CD4-positive, alpha-beta T cell (primary cell): ENCODE results near the gene OGT. TPM values are rescaled to one million over a fixed set of nuclear protein-coding genes. Genes with fewer than 3 reads are reported as not detected.

Experiments used
- ATAC-seq: fragments of 200-7000 bp; cut with Tn5 transposase; one replicate; pipeline ENCODE4 v1.10.0; 2022; ENCODE audit warnings: mild to moderate bottlenecking; ENCODE audit not compliant: poor library complexity
- CTCF ChIA-PET: fragments of 350-600 bp; sonication (Branson Sonifier 250); formaldehyde crosslinking; loops from one replicate; lab custom pipeline; 2021; ENCODE audit warnings: antibody characterized with exemption, inconsistent platforms; lab: Charles Lee
- POLR2A ChIA-PET: fragments of 350-600 bp; sonication (Branson Sonifier 250); formaldehyde crosslinking; loops from one replicate; lab custom pipeline; 2021; ENCODE audit warnings: antibody characterized with exemption, inconsistent platforms; lab: Charles Lee
- DNase-seq, 14 experiments: peaks; one replicate each; pipeline ENCODE4 v3.0.0-alpha.2; 2013 to 2020; ENCODE audit warnings: mixed read lengths in 2 of 14
- H3K27ac ChIP-seq, 2 donors: one replicate each; pipeline versions ENCODE4 v1.5.1 to v1.7.0; 2013; ENCODE audit warnings: low read length in 2 of 2, low read depth in 1 of 2, mild to moderate bottlenecking in 1 of 2
- H3K27me3 ChIP-seq, 2 experiments: 1 replicate in 1 of 2; 2 replicates in 1 of 2; pipeline versions ENCODE4 v1.6.1 to v1.7.0; 2013; ENCODE audit warnings: low read length in 2 of 2, control low read depth in 1 of 2, mild to moderate bottlenecking in 1 of 2, moderate library complexity in 1 of 2; ENCODE audit not compliant: insufficient read depth in 2 of 2, control insufficient read depth in 1 of 2
- H3K36me3 ChIP-seq: one replicate; pipeline ENCODE4 v1.6.1; 2013; ENCODE audit warnings: low read length, control low read depth; ENCODE audit not compliant: insufficient read depth
- H3K4me1 ChIP-seq: one replicate; pipeline ENCODE4 v1.6.1; 2013; ENCODE audit warnings: low read length, control low read depth; ENCODE audit not compliant: insufficient read depth
- H3K4me3 ChIP-seq: one replicate; pipeline ENCODE4 v1.5.1; 2013; ENCODE audit warnings: mild to moderate bottlenecking, low read length, moderate library complexity
- H3K9me3 ChIP-seq, 2 experiments: 1 replicate in 1 of 2; 2 replicates in 1 of 2; pipeline versions ENCODE4 v1.6.1 to v1.7.0; 2013; ENCODE audit warnings: low read length in 2 of 2, mild to moderate bottlenecking in 2 of 2, control low read depth in 1 of 2, moderate library complexity in 1 of 2; ENCODE audit not compliant: control insufficient read depth in 1 of 2, insufficient read depth in 1 of 2
- H3K27ac Mint-ChIP-seq: one replicate; pipeline ENCODE4 v1.8.0; 2020; ENCODE audit warnings: mixed read lengths
- H3K27me3 Mint-ChIP-seq: one replicate; pipeline ENCODE4 v1.8.0; 2021; ENCODE audit warnings: mixed read lengths
- H3K36me3 Mint-ChIP-seq: one replicate; pipeline ENCODE4 v1.8.0; 2021; ENCODE audit warnings: low read depth, mixed read lengths
- H3K4me1 Mint-ChIP-seq: one replicate; pipeline ENCODE4 v1.8.0; 2021; ENCODE audit warnings: low read depth, mixed read lengths
- H3K4me3 Mint-ChIP-seq: one replicate; pipeline ENCODE4 v1.8.0; 2020; ENCODE audit warnings: mild to moderate bottlenecking, mixed read lengths
- H3K9me3 Mint-ChIP-seq: one replicate; pipeline ENCODE4 v1.8.0; 2020; ENCODE audit warnings: mixed read lengths
- intact Hi-C, 2 experiments: fragments of 100-400 bp; cut with DNase I in 1 of 2; cut with micrococcal nuclease in 1 of 2; formaldehyde crosslinking; loops; one replicate each; pipeline versions ENCODE4 v1.15.1 to v1.9.0; 2023 to 2025; cut with DNase I, micrococcal nuclease
- total RNA-seq, 174 experiments: library from RNA in 2 of 174; stranded (reverse) in 2 of 174; gene quantifications; one replicate each; pipeline ENCODE4 v1.2.3 and lab custom pipeline; 2021 to 2026
- TF ChIP-seq, protein P1 (sequence below): fragments of 200-600 bp; IDR thresholded peaks from one replicate; pipeline ENCODE4 v1.8.0; 2022; ENCODE audit warnings: antibody characterized with exemption, mild to moderate bottlenecking

The OGT gene
- total RNA-seq, 2 experiments from 2014 or later, result 279 to 295 TPM

DNA sequence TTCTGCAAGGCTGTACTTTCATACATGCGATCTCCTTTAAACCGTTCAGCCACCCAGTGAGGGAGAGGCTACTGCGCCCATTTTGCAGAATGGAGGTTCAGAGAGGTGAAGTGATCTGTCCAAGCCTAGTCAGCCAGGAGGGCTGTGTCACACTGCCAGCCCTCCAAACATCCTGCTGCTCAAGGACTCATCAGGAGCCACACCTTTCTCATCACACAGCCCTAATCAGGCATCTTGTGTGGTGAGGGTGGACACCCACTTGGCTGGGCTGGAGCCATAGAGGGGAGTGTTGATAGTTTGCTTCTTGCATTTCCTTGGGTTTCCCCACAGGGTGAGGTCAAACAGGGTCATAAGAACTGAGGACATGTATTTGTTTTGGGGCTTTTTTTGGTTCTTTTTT, 90.8 kb downstream of the OGT start:
- no peak for ATAC-seq
- H3K4me1 Mint-ChIP-seq, result peaks cover 51% of the 10 kb centered on the region
- POLR2A ChIA-PET, result interaction anchor here (1.1 kb wide), 1 partner anchor 15 kb away, joined by 8 read pairs; no protein-coding TSS in a partner anchor

GRCh38 chrX:71625471-71625870, 92.6 kb downstream of the OGT start:
- intact Hi-C loops, result no loop called here
- DNase-seq (no peak), ATAC-seq (no peak)
- no peaks in the 10 kb centered on the region for H3K9me3 Mint-ChIP-seq
- no peak overlapping the region for H3K4me3 Mint-ChIP-seq
- POLR2A ChIA-PET, result interaction anchor here (1.2 kb wide), 1 partner anchor 11 kb away, joined by 4 read pairs; no protein-coding TSS in a partner anchor
- no peaks in the 10 kb centered on the region for H3K36me3 Mint-ChIP-seq
- no peak overlapping the region for H3K27ac Mint-ChIP-seq
- TF ChIP-seq, protein P1, sequence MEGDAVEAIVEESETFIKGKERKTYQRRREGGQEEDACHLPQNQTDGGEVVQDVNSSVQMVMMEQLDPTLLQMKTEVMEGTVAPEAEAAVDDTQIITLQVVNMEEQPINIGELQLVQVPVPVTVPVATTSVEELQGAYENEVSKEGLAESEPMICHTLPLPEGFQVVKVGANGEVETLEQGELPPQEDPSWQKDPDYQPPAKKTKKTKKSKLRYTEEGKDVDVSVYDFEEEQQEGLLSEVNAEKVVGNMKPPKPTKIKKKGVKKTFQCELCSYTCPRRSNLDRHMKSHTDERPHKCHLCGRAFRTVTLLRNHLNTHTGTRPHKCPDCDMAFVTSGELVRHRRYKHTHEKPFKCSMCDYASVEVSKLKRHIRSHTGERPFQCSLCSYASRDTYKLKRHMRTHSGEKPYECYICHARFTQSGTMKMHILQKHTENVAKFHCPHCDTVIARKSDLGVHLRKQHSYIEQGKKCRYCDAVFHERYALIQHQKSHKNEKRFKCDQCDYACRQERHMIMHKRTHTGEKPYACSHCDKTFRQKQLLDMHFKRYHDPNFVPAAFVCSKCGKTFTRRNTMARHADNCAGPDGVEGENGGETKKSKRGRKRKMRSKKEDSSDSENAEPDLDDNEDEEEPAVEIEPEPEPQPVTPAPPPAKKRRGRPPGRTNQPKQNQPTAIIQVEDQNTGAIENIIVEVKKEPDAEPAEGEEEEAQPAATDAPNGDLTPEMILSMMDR, result no peak
- CTCF ChIA-PET, result interaction anchor here (0.6 kb wide), 1 partner anchor 27 kb away, joined by 4 read pairs; no protein-coding TSS in a partner anchor
- Histone ChIP-seq H3K4me3 (no peak overlapping the region), H3K9me3 (no peaks in the 10 kb centered on the region), H3K36me3 (no peaks in the 10 kb centered on the region), H3K27me3 (no peaks in the 10 kb centered on the region), H3K4me1 (peaks cover 66% of the 10 kb centered on the region), H3K27ac (no peak overlapping the region)
- no peaks in the 10 kb centered on the region for H3K27me3 Mint-ChIP-seq
- H3K4me1 Mint-ChIP-seq, result peaks cover 33% of the 10 kb centered on the region

More for the DNA sequence above, 90.8 kb downstream of the OGT start:
- Mint-ChIP-seq H3K27me3 (no peaks in the 10 kb centered on the region), H3K27ac (peak overlapping the region; percentile 92), H3K36me3 (peaks cover 5% of the 10 kb centered on the region), H3K4me3 (peak overlapping the region; percentile 67), H3K9me3 (no peaks in the 10 kb centered on the region)
- CTCF ChIA-PET, result interaction anchor here (1.1 to 2.1 kb wide), 2 partner anchors 14 to 29 kb away, joined by 4 to 11 read pairs; no protein-coding TSS in a partner anchor
- intact Hi-C loops, result no loop called here
- Histone ChIP-seq H3K27me3 (no peaks in the 10 kb centered on the region), H3K36me3 (no peaks in the 10 kb centered on the region), H3K4me1 (peaks cover 74% of the 10 kb centered on the region), H3K27ac (peak overlapping the region in 1 of 2 donors; percentile 71), H3K9me3 (no peaks in the 10 kb centered on the region), H3K4me3 (no peak overlapping the region)
- TF ChIP-seq, protein P1, result no peak
- DNase-seq, result peak in 2 of 14 experiments; percentile 56 to 71

Other genes starting within 250 kb of the OGT start
- gene NONO, start 249.5 kb upstream of the OGT start, total RNA-seq, result 100 to 1,000 TPM; 440 to 472 TPM
- gene ITGB1BP2, start 231.4 kb upstream of the OGT start, total RNA-seq, result 1 to 10 TPM; 2.9 to 3.4 TPM
- gene TAF1, start 166.7 kb upstream of the OGT start, total RNA-seq, result 10 to 100 TPM; 61.0 to 62.2 TPM
- 1 to 10 TPM; 1.7 to 2.3 TPM for gene GCNA, start 45.3 kb downstream of the OGT start, total RNA-seq
- gene CXCR3, start 85.4 kb downstream of the OGT start, total RNA-seq, result 10 to 100 TPM; 19.5 to 22.0 TPM
- not detected for gene CXorf49, start 185.2 kb downstream of the OGT start, total RNA-seq
- gene CXorf49B, start 230.2 kb downstream of the OGT start, total RNA-seq, result not detected